HG03095 (cell line): Measurements from ENCODE around the gene SAYSD1.

Source experiments
- ATAC-seq: cut with Tn5 transposase; IDR thresholded peaks from one replicate; pipeline ENCODE4 v1.9.1; 2021; ENCODE audit warnings: moderate library complexity; ENCODE audit not compliant: unreplicated experiment

Gene SAYSD1

DNA sequence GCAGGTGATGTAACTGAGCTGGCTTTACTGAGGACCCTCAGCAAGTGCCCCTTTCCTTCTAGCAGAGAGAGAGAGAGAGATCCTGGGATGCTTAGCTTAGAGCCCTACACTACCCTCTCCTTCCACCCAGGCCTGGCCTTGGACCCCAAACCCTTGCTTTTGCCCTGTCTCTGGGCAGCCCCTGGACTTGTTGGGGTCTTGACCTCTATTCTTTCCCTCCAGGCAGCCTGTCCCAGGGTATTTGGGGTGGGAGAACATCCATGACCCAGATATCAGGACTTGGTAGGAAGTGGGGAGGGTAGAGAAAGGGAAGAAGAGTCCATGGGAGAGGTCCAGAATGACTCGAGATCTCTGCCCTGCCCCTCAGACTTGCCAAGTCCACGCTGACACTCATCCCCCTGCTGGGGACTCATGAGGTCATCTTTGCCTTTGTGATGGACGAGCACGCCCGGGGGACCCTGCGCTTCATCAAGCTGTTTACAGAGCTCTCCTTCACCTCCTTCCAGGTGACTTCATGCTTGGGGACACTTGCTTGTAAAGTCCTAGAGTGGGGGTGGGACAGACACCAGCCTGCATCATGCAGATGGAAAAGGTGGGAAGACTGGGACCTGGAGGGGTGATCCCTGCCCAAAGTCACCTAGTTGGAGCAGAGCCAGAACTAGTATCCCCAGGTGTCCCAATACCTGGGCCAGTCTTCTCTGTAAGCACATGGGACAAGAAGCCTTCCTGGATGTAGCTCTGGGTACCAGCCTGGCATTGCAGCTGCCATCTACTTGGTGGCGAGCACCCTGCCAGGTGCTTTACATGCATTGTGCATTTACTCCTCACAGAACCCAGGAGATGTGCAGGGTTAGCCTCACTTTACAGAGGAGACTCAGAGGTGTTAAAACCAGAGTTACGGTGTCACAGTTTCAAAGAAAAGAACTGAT, 35.5 kb downstream of the SAYSD1 start:
- ATAC-seq: no peak

- no peak for ATAC-seq
Measured at GRCh38 chr6:39078695-39079094, 36.3 kb downstream of the SAYSD1 start.

DNA sequence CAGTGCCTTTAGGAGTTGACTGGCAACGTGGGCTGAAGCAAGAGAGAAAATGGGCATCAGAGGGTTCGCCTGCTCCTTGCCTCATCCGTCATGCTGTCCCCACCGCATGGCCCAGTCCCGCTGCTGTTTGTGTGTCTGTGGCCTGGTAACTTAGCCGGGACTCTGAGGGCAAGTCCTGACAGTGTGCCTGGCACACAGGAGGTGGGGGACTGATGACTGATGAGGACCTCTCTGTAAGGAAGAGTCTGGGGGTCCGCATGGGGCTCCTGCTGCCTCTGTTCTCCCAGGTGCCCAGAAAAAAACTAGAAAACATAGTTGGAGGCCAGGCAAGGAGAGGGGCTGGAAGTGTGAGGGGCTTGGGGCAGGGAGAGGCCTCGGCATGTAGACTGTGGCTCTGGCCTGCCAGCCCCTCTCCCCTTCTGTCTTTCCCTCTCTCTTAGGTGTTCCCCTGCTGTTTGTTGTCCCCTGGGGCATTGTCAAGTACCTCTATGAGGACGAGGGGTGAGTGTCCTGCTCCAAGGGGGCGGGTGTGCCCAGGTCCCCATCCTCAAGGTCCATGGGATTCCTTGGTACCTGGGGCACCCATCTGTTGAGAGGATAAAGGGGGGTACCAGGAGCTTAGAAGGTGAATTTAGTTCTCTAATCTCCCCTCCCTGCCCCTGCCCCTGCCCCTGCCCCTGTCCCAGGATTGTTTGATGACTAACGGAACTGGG, 36.9 kb downstream of the SAYSD1 start:
- no peak for ATAC-seq

DNA sequence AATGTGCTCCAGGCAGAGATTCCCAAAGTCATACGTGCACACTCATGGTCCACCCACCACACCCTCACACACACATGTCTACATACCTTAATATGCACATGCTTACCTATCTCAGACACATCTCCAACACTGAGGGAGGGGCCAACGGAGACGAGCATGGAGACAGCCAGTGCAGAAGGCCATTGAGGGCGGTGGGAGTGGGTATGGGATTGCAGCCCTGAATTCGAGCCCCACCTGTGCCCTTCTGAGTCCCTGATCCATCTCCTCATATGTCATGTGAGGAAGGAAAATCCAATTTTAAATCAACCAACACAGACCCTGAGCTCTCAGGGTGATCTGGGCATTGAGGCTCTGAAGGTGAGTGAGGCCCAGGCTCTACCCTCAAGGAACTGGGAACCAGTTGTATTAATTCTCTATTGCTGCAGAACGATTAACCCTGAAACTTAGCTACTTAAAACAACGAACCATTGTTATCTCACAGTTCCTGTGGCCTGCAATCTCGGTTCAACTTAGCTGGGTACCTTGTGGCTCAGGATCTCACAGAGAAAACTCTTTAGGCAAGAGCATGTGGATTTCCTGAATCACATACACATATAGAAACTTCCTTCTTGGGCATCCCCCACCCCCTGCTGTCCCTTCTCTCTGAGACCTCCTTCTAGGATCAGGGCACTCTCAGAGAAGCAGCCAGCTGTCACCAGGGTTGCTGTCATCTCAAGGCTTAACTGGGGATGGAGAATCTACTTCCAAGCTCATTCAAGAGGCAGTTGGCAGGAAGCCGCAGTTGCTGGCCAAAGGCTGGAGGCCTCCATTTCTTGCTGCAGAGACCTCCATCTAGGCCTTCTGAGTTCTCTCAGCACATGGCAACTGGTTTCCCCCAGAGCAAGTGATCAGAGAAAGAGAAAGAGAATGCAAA, 38.1 kb downstream of the SAYSD1 start:
- no peak for ATAC-seq

DNA sequence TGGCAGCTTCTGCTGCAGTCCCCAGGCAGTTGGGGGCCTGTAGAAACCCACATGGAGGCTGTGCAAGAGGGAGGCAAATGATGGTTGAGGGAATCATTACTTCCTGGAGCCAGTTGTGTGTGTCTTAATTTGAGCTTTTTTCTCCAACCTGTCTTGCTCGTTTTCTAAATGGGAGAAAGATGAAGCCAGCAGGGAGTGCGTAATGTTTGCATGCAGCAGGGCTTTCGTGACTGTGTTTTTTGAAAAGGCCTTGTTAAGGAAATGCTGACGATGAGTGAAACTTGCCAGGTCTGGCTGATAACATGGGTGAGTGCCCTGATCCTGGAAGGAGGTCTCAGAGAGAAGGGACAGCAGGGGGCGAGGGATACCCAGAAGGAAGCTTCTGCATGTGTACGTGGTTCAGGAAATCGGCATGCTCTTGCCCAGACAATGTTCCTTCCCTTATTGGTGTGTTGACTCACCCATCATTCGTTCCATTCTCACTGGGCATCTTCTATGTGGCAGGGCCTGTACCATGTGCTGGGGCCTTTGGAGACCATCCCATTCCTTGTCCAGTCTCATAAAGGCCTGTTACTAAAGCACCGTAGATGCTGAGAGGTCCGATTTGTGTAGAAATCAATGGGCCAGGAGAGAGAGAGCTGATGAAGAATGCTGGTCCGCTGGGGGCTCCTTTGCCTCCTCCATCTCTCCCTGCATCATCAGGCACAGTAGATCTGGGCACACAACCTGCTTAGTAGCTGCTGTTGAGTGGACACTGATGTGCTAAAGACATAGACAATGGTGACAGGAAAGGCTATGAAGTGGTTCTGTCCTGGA, 39.0 kb downstream of the SAYSD1 start:
- ATAC-seq: no peak

DNA sequence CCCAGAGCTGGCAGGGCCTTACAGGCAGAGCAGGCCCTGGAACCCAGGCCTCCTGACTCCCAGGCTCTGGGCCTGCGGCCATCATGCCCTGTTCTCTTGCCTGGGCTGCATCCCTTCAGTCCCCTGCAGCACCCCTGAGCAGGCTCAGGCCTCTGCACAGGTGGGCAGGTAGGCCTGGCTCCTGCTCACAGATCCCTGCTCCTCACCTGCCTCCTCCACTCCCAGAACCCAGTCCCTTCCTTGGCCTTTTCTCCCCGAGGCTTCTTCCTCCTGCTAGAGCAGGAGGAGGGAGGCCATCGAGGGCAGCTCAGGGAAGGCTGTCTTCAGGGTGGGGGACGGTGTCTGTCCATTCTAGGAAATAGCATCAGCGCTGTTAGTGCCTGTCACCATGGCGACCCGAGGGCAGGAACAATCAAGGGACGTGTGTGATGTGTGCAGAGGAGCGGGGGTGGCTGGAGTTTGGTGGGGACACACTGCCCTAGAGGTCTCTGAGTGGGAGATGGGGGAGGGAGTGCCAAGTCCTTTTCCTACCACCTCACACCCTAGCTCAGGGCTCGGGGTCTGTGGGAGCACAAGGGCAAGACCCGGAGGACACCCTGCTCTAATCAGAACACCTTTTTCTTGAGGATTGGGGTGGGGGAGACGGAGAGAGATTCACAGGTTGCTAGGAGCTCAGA, 39.8 kb downstream of the SAYSD1 start:
- no peak for ATAC-seq

DNA sequence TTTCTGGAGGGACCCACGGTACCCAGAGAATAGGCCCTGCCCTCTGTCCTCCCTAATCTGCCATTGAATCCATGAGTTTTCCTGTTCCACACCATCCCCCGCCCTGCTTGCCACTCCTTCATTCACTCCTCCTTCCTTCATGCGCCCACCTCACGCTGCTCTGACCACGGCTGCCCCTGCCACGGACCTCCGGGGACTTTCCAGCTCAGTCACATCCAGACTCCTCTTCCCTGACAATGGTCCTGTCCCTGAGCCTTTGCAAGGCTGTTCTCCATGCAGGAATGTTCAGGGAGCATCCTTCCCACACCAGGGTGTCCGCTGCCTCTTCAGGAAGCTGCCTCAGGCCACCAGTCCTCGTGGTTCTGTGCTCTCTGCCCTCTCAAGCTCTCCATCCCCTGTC, 40.5 kb downstream of the SAYSD1 start:
- ATAC-seq: no peak

- ATAC-seq: no peak
Measured at GRCh38 chr6:39073471-39074355, 41.3 kb downstream of the SAYSD1 start.

- no peak for ATAC-seq
Measured at GRCh38 chr6:39072830-39073229, 42.2 kb downstream of the SAYSD1 start.

DNA sequence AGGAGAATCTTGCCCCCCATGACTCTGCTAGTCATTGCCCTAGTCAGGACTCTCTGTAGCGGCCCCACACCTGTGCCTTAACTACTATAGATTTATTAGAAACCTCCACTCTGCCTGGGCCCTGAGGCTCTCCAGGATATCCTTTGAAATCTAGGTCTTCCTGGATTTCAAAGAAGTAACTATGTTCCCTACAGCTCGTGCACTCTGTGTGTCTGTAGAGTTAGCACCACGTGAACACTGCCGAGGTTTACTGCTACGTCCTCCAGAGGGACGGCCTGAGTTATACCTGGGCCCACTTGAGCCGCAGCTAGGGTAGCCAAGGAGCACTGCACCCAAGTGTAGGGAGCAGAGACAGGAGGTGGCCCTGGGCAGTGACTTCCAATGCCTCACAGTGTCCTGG, 46.6 kb downstream of the SAYSD1 start:
- ATAC-seq: no peak

- ATAC-seq: no peak
Measured at GRCh38 chr6:39065561-39065960, 49.4 kb downstream of the SAYSD1 start.

- no peak for ATAC-seq
Measured at GRCh38 chr6:39063526-39063925, 51.5 kb downstream of the SAYSD1 start.

DNA sequence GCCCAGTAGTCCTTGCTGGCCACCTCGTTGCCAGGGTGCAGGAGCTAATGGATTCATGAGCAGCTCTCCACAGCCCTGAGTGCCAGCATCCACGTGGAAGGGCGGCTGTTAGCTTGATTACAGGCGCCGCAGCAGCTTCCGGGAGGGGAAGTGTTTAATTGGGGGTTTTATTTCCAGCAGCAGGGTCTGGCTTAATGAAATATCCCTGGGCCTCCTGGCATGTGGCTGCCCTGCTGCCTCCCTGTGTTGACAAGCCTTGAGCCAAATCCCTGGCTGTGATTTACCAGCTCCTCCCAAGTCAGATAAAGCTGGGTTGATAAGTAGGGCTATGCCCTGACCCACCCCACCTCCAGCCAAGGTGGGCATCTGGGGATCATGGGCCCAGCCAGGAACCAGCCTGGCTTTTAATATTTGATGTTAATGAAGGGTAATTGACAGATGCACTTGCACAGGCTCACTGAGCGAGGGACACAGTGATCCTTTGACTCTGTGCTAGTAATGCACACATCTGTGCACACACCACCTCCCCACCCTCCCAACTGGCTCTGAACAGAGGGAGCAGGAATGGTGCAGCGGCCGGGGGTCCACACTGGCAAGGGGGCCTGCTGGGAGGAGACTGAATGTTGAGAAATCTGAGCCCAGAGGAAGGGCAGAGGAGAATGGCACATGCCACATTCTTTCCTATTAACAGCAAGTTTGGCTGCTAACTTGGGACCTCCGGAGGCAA, 52.8 kb downstream of the SAYSD1 start:
- no peak for ATAC-seq

DNA sequence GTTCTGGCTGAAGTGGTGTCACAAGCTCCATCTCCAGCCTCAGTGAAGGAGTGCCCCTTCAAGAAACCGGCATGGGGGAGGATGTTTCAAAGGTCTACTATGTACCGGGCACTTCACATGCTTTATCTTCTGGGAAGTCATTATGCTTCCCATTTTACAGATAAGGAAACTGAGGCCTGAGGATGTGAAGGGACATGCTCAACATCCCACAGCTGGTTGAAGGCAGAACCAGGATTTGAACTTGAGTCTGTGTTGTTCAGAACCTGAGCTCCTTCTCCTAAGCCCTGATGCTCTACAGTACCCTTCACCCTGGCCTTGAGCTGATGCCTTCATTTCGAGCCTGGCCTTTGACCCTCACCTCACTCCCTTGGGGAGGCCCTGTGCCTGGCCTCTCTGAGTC, 53.4 kb downstream of the SAYSD1 start:
- no peak for ATAC-seq

GRCh38 chr6:39061182-39061581, 53.8 kb downstream of the SAYSD1 start:
- ATAC-seq: no peak

DNA sequence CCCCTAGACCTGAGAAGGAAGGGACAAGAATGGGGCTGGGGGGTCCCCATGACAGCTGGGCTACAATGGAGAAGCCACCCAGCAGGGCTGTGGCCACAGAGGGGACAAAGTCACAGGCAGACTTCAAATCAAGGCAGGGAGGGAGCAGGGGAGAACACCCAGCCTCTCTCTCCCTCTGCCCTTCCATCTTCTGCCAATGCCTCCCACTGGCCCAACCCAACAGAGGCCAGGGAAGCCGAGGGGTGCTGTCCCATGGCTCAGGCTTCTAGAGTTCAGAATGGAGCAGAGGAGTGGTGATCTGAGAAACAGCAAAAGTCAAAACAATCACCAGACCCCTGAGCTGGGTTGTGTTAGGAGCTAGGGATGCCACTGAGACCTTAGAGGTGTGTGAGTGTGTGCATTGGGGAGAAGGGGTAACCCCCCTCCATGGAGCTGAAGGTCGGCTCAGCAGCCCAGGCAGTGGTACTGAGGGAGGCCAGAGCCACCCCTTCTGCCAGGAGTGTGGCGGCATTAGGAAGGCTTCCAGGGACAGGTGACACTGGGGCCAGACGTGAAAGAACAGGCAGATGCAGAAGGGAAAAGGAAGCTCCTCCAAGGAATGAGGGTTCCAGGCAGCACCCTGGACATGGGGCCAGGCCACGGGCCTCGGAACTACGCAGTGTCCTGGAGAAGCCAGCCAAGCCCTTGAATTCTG, 54.4 kb downstream of the SAYSD1 start:
- ATAC-seq: no peak

GRCh38 chr6:39059496-39060310, 55.3 kb downstream of the SAYSD1 start:
- ATAC-seq: no peak
